Duodenal mucosa (tissue), 2 donors: ENCODE data around the gene WDR55.
A peak's percentile ranks its signal among the peaks of the same experiment; 100 is the strongest.
"Not testable (repeated sequence)": the region's sequence is repeated elsewhere in the genome, so short reads cannot be mapped to it uniquely, and the experiment has no call there.

Experiments
- H3K27ac ChIP-seq: one replicate; pipeline ENCODE4 v1.7.0; 2013; ENCODE audit warnings: low read depth, low read length
- H3K27me3 ChIP-seq, 2 donors: one replicate each; pipeline ENCODE4 v1.7.0; 2013; ENCODE audit warnings: low read length in 2 of 2, control low read depth in 1 of 2; ENCODE audit not compliant: insufficient read depth in 2 of 2, control insufficient read depth in 1 of 2
- H3K36me3 ChIP-seq, 2 donors: one replicate each; pipeline ENCODE4 v1.7.0; 2013; ENCODE audit warnings: low read length in 2 of 2, control low read depth in 1 of 2; ENCODE audit not compliant: insufficient read depth in 2 of 2, control insufficient read depth in 1 of 2
- H3K4me1 ChIP-seq, 2 donors: one replicate each; pipeline ENCODE4 v1.7.0; 2013; ENCODE audit warnings: low read length in 2 of 2, control low read depth in 1 of 2; ENCODE audit not compliant: insufficient read depth in 2 of 2, control insufficient read depth in 1 of 2
- H3K4me3 ChIP-seq, 2 donors: one replicate each; pipeline ENCODE4 v1.7.0; 2013; ENCODE audit warnings: low read length in 2 of 2, low read depth in 1 of 2
- H3K9ac ChIP-seq, 2 donors: one replicate each; pipeline ENCODE4 v1.7.0; 2013; ENCODE audit warnings: low read length in 2 of 2, low read depth in 1 of 2
- H3K9me3 ChIP-seq, 2 donors: one replicate each; pipeline ENCODE4 v1.7.0; 2013; ENCODE audit warnings: low read length in 2 of 2, control low read depth in 1 of 2; ENCODE audit not compliant: control insufficient read depth in 1 of 2

Gene WDR55

DNA sequence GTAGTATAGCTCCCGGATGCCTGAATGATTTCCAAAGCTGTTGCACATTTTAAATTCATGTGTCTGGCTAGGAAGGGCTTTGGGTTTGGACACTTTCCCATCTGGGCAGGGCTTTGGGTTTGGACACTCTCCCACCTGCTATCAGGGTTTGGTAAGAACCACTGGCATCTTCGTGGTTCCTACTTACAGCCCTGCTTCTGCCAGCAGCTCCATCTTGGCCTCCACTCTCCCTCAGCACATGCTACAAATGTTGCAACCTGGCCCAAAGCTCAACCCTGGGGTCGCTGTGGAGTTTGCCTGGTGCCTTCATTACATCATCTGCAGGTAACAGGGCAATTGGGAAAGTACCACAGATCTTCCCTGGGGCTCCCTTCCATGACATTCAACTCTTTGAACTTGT, 22.0 kb upstream of the WDR55 start:
- Histone ChIP-seq H3K4me1 (peaks cover 13 to 19% of the 10 kb centered on the region in 2 donors), H3K9me3 (no peaks in the 10 kb centered on the region), H3K27ac (no peak overlapping the region), H3K4me3 (no peak overlapping the region), H3K27me3 (no peaks in the 10 kb centered on the region), H3K36me3 (peaks cover 19 to 37% of the 10 kb centered on the region in 2 donors), H3K9ac (no peak overlapping the region)

DNA sequence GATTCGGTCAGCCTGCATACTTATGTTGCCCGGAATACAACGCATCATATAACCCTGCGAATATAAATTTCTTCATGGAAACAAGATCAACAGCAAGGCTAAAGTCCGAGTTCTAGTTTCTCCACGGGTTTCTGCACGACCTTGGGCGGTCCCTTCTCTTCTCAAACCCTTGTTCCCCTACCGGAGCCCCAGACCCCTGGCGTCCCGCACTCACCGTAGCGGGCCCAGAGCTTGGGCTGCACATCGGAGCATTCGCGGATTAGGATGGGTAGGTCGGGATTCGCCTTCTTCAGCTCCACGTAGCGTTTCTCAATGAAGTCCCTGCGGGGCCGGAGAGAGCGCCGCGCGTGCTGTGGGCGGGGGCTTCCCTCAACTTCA, 17.7 kb upstream of the WDR55 start:
- H3K27me3 ChIP-seq, result no peaks in the 10 kb centered on the region
- peak overlapping the region; percentile 87 to 95 for H3K4me3 ChIP-seq
- no peaks in the 10 kb centered on the region for H3K9me3 ChIP-seq
- H3K4me1 ChIP-seq, result peaks cover 13 to 15% of the 10 kb centered on the region in 2 donors
- H3K36me3 ChIP-seq, result peaks cover 24 to 50% of the 10 kb centered on the region in 2 donors
- H3K9ac ChIP-seq, result peak overlapping the region; percentile 77 to 88
- H3K27ac ChIP-seq, result peak overlapping the region; percentile 72

GRCh38 chr5:140658870-140659269, 5.8 kb upstream of the WDR55 start:
- Histone ChIP-seq H3K9me3 (no peaks in the 10 kb centered on the region), H3K27me3 (no peaks in the 10 kb centered on the region), H3K27ac (no peak overlapping the region), H3K36me3 (peaks cover 49 to 88% of the 10 kb centered on the region in 2 donors), H3K4me1 (peaks cover 0 to 3% of the 10 kb centered on the region in 2 donors), H3K9ac (no peak overlapping the region), H3K4me3 (no peak overlapping the region)

- not testable (repeated sequence) for H3K4me3 ChIP-seq, H3K4me1 ChIP-seq, H3K27me3 ChIP-seq, H3K27ac ChIP-seq, H3K9ac ChIP-seq, H3K9me3 ChIP-seq
- peaks cover 43 to 73% of the 10 kb centered on the region in 2 donors for H3K36me3 ChIP-seq
Observed at GRCh38 chr5:140660371-140660770, 4.3 kb upstream of the WDR55 start.

- Histone ChIP-seq H3K4me1 (peaks cover 0 to 21% of the 10 kb centered on the region in 2 donors), H3K27ac (peak overlapping the region; percentile 97), H3K4me3 (peak overlapping the region; percentile 97 to 98), H3K27me3 (no peaks in the 10 kb centered on the region), H3K36me3 (peaks cover 42 to 63% of the 10 kb centered on the region in 2 donors), H3K9me3 (no peaks in the 10 kb centered on the region), H3K9ac (peak overlapping the region; percentile 91 to 92)
Observed at GRCh38 chr5:140664030-140664358, 710 bp upstream of the WDR55 start.

DNA sequence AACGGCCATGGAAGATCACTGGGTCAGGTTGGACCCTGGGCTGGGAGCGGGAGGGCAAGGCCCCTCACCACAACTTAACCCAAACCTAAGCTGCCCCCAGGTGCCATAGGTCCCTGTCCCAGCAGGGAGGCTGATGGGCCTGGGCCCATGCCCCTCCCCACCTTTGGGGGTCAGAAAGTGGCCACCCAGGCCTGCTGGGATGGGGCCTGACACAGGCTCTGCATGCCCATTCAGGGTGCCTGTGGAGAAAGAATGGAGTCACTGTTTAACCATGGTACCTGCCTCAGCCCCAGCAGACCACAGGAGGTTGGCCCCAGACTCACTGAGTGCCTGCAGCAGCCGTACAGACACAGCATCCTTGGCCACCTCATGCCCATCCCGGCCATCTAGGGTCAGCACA, 6.3 kb downstream of the WDR55 start:
- not testable (repeated sequence) for H3K9ac ChIP-seq, H3K27me3 ChIP-seq, H3K4me1 ChIP-seq, H3K4me3 ChIP-seq, H3K27ac ChIP-seq, H3K9me3 ChIP-seq
- H3K36me3 ChIP-seq, result peaks cover 26 to 83% of the 10 kb centered on the region in 2 donors

DNA sequence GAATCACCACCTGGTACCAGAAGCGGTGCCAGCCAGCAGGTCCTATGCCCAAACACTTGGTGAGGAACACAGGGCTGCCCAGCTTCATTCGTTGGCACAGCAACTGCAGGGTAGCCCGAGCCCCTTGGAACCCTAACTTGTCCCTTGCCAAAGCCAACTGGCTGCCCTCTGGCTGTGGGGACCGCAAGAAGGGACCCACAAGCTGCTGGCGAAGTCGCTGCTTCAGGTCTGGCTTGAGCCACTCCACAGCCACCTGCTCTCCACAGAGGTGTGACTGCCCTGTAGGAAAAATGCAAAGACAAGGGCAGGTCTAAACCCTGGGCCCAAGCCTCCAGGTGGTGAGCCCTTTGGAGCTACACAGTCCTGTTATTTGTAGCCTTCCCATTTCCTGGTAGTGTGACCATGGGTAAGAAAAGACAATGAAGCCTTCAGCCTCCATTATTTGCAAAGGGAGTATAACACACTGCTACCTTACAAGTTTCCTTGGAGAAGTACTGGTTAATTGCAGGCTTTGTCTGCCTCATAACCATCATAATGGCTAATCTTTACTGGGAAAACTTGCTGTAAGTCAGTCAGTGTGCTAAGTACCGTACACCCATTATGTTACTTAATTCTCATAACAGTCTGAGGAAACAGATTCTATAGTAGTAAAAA, 6.9 kb downstream of the WDR55 start:
- peaks cover 0 to under 1% of the 10 kb centered on the region in 2 donors for H3K4me1 ChIP-seq
- no peaks in the 10 kb centered on the region for H3K9me3 ChIP-seq
- H3K36me3 ChIP-seq, result peaks cover 30 to 88% of the 10 kb centered on the region in 2 donors
- H3K27me3 ChIP-seq, result no peaks in the 10 kb centered on the region
- no peak overlapping the region for H3K4me3 ChIP-seq
- H3K27ac ChIP-seq, result no peak overlapping the region
- H3K9ac ChIP-seq, result no peak overlapping the region

DNA sequence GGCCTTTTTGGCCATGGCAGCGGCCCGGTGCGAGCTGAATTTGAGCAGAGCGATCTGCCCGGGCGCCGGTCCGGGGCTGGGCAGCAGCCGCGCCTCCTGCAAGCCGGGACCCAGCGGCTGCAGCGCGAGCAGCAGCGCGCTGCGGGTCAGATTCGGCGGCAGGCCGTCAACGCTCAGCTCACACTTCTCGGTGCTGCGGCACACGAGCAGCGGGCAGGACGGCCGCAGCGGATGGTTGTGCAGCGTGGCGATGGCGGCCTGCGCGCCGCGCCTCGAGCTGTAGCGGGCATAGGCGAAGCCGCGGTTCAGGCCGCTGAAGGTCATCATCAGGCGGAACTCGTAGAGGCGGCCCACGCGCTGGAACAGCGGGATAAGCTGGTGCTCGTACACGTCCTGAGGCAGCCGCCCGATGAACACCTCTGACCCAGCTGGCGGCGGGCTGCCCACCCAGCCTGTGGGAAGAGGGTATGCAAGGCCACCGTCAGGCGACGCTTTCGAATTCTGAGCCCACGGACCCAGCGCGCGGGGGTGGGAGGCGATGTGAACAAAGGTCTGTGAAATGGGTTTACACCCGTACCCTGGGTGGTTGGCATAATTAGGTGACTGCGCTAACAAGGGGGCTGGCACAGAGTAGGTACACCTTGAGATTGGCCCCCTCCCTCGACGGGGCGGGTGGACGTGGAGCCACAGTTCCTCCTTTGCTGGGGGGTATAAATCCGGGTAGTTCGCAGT, 7.9 kb downstream of the WDR55 start:
- Histone ChIP-seq H3K9me3 (no peaks in the 10 kb centered on the region), H3K27ac (no peak overlapping the region), H3K27me3 (no peaks in the 10 kb centered on the region), H3K4me3 (no peak overlapping the region), H3K9ac (no peak overlapping the region), H3K4me1 (no peaks in the 10 kb centered on the region), H3K36me3 (peaks cover 38 to 92% of the 10 kb centered on the region in 2 donors)

DNA sequence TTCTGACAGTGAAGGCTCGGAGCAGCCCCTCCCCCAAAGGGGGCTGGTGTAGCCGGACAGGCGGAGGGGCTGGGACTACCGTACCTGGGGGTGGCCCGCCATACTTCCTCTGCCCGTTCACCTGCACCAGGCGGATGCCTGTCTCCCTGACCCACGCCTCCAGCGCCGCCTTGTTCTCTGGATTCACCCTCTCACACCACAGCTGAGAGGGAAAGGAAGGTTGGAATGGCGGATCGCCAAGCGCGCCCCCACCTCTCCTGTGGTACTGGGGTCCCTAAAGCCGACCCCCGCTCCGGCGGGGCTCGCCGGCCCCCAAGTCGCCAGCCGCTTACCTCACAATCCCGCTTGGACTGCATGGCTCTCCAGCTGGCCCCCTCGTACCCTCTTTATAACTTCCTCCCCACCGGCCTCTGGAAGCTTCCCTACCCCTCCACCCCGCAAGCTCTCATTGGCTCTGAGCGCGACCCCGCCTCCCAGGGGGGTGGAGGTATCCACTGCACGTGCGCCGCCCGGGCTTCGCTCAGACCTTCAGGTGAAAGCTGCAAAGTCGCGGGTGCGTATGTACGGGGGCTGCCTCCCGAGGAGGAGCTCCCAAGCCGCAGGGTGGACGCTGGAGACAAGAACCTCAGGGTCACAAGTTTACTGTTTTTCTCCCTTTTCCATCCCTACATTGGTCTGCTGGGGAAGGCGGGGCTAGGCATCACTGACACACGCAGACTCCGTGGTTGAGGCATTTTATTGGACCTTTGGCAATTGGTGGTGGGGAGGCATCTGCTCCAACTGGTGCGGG, 8.7 kb downstream of the WDR55 start, which contains the start of gene DND1:
DND1 (minus strand) TSS at position 390 of the 790 bp plus-strand sequence; CDS start at position 356, 34 bp downstream.
- Histone ChIP-seq H3K27ac (no peak within 1 kb of the TSS), H3K36me3 (peaks cover 31 to 87% of the 10 kb centered on the region in 2 donors), H3K4me3 (no peak within 1 kb of the TSS), H3K9ac (no peak within 1 kb of the TSS), H3K9me3 (no peaks in the 10 kb centered on the region), H3K27me3 (no peaks in the 10 kb centered on the region), H3K4me1 (no peaks in the 10 kb centered on the region)

DNA sequence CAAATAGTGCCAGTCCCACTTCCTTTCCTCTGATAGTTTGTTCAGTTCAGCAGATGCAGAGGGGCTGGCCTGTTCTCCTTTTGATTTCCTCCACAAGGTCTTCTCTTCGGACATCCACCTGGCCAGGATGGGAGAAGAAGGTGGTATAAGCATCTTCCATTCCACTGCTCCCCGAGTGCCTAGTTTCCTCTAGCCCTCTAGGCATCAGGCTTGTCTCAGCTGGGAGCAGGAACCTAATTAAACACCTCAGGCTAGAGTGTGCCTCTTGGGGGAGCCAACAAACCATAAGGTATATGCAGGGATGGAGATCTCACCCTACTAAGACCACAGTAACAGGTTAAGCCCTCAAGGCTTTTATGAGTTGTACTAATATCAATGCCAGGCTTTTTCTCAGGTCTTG, 9.5 kb downstream of the WDR55 start:
- Histone ChIP-seq H3K27me3 (no peaks in the 10 kb centered on the region), H3K4me1 (no peaks in the 10 kb centered on the region), H3K4me3 (no peak overlapping the region), H3K27ac (no peak overlapping the region), H3K9me3 (no peaks in the 10 kb centered on the region), H3K9ac (no peak overlapping the region), H3K36me3 (peaks cover 27 to 84% of the 10 kb centered on the region in 2 donors)
